Memory B cell (primary cell): ENCODE data around the gene AGK.

ENCODE experiments used
- ATAC-seq: fragments of 150-1000 bp; cut with Tn5 transposase; 2 replicates; pipeline ENCODE4 v1.10.0; 2021; ENCODE audit warnings: low read depth, mild to moderate bottlenecking, moderate library complexity
- DNase-seq, 2 donors: peaks; one replicate each; pipeline ENCODE4 v3.0.0; 2022; ENCODE audit warnings: low spot score in 2 of 2
- H3K27ac Mint-ChIP-seq: one replicate; pipeline ENCODE4 v1.8.0; 2022; ENCODE audit warnings: mild to moderate bottlenecking, moderate library complexity, mixed read lengths
- H3K27me3 Mint-ChIP-seq: one replicate; pipeline ENCODE4 v1.8.0; 2022; ENCODE audit warnings: mixed read lengths
- H3K36me3 Mint-ChIP-seq: one replicate; pipeline ENCODE4 v1.8.0; 2022; ENCODE audit warnings: mild to moderate bottlenecking, mixed read lengths
- H3K4me1 Mint-ChIP-seq: one replicate; pipeline ENCODE4 v1.8.0; 2022; ENCODE audit warnings: mixed read lengths
- H3K4me3 Mint-ChIP-seq: one replicate; pipeline ENCODE4 v1.8.0; 2022; ENCODE audit warnings: mild to moderate bottlenecking, moderate library complexity, mixed read lengths
- H3K9me3 Mint-ChIP-seq: one replicate; pipeline ENCODE4 v1.8.0; 2022; ENCODE audit warnings: mixed read lengths

AGK gene

DNA sequence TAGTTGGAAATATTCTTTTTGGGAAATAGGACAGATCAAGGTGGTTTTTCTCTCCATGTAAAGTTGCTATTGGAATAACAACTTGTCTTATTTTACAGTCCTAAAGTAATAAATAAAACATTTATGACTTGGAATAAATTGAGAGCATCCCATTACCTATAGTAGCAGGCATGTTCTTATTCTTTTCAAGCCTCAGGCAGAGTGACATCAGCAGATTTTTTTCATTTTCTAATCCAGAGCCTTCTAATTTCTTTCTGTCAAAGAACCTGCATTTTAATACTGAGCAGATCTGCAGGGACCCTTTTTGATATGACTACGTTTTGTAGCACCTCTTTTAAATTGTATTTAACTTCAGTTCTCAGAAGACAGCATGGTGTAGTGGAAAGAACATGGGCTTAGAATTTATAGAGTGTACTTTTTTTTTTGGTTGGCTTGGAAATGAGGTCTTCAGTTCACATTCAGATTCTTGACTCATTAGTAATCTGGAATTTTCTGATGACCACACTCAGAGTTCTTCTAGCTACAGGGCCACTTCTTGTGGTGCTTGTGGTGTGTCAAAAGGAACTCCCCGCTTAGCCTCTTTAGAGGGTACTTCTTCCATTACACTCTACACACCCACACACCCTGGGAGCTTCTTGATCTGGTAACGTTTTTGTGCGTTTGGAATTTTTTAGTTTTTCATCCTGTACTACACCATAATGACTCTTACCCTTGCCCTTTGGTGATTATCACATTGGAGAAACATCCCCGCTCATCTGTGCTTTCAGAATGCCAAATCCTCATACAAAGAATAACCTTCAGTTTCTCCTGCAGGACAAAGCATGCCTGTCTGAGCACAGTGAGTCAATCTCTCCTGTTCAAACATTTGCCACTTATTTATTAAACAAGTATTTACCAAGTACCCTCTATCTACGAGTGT is 34.6 kb downstream of the AGK start:
- DNase-seq (no peak), ATAC-seq (no peak)
- Mint-ChIP-seq H3K27ac (no peak overlapping the region), H3K36me3 (peaks cover 36% of the 10 kb centered on the region), H3K9me3 (no peaks in the 10 kb centered on the region), H3K27me3 (no peaks in the 10 kb centered on the region), H3K4me1 (peaks cover 6% of the 10 kb centered on the region), H3K4me3 (no peak overlapping the region)

DNA sequence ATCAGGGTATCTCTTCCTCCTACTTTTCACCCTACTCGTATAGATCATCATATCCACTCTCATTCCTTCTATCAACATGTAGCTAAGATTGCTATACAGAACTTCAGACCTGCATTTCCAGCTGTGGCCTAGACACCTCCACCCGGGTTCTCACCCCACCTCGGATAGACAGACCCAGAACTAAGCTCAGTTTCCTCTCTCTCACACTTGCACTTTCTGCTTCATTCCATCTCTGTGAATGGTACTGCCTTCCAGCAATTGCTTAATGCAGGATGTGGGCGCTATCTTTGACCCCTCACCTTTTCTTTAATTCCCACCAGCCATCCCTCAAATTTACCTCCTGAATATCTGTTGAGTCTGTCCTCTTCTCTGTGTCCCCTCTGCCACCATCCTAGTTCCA is 35.7 kb downstream of the AGK start:
- no peak for ATAC-seq
- Mint-ChIP-seq H3K27me3 (no peaks in the 10 kb centered on the region), H3K9me3 (no peaks in the 10 kb centered on the region), H3K36me3 (peaks cover 36% of the 10 kb centered on the region), H3K4me3 (no peak overlapping the region), H3K27ac (no peak overlapping the region), H3K4me1 (peaks cover 6% of the 10 kb centered on the region)
- DNase-seq = no peak

GRCh38 chr7:141587304-141587703 is 36.1 kb downstream of the AGK start:
- no peak for ATAC-seq
- no peaks in the 10 kb centered on the region for H3K9me3 Mint-ChIP-seq
- no peak overlapping the region for H3K4me3 Mint-ChIP-seq
- no peak for DNase-seq
- peaks cover 6% of the 10 kb centered on the region for H3K4me1 Mint-ChIP-seq
- H3K27ac Mint-ChIP-seq = no peak overlapping the region
- no peaks in the 10 kb centered on the region for H3K27me3 Mint-ChIP-seq
- H3K36me3 Mint-ChIP-seq = peaks cover 37% of the 10 kb centered on the region

GRCh38 chr7:141588912-141589311 is 37.7 kb downstream of the AGK start:
- no peak overlapping the region for H3K4me3 Mint-ChIP-seq
- DNase-seq = no peak
- peaks cover 2% of the 10 kb centered on the region for H3K4me1 Mint-ChIP-seq
- no peak overlapping the region for H3K27ac Mint-ChIP-seq
- peaks cover 26% of the 10 kb centered on the region for H3K36me3 Mint-ChIP-seq
- H3K9me3 Mint-ChIP-seq = no peaks in the 10 kb centered on the region
- ATAC-seq = no peak
- no peaks in the 10 kb centered on the region for H3K27me3 Mint-ChIP-seq

DNA sequence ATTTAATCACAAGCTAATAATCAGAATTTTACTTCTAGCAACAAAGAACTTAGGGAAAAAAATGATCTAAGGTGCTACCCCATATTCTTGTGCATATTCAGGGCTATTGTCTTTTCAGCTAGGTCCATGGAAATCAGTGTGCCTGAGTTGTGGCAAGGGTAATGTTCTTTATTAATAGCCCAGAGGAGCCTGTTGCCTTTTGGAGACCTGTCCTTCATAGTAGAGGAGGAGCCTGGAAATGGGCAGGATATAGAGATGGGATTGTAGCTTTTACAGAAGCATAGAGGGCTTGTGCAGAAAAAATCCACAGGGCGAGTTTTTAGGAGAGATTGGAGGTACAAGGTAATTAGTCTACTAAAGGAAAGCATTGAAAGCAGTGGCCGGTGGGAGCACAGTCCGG is 38.9 kb downstream of the AGK start:
- Mint-ChIP-seq H3K4me3 (no peak overlapping the region), H3K36me3 (peaks cover 32% of the 10 kb centered on the region)

GRCh38 chr7:141590666-141591065 is 39.5 kb downstream of the AGK start:
- Mint-ChIP-seq H3K9me3 (no peaks in the 10 kb centered on the region), H3K27ac (no peak overlapping the region), H3K36me3 (peaks cover 34% of the 10 kb centered on the region), H3K4me1 (peaks cover 2% of the 10 kb centered on the region), H3K4me3 (no peak overlapping the region), H3K27me3 (no peaks in the 10 kb centered on the region)
- ATAC-seq = no peak
- DNase-seq = no peak

More for the DNA sequence above, 38.9 kb downstream of the AGK start:
- peaks cover 2% of the 10 kb centered on the region for H3K4me1 Mint-ChIP-seq
- ATAC-seq (no peak), DNase-seq (no peak)
- no peak overlapping the region for H3K27ac Mint-ChIP-seq
- H3K9me3 Mint-ChIP-seq = no peaks in the 10 kb centered on the region
- no peaks in the 10 kb centered on the region for H3K27me3 Mint-ChIP-seq

GRCh38 chr7:141593134-141593533 is 41.9 kb downstream of the AGK start:
- Mint-ChIP-seq H3K27me3 (no peaks in the 10 kb centered on the region), H3K4me3 (no peak overlapping the region), H3K9me3 (no peaks in the 10 kb centered on the region), H3K36me3 (peaks cover 30% of the 10 kb centered on the region), H3K4me1 (no peaks in the 10 kb centered on the region), H3K27ac (no peak overlapping the region)
- ATAC-seq (no peak), DNase-seq (no peak)

- Mint-ChIP-seq H3K4me3 (no peak overlapping the region), H3K27me3 (no peaks in the 10 kb centered on the region), H3K9me3 (no peaks in the 10 kb centered on the region), H3K27ac (no peak overlapping the region), H3K4me1 (no peaks in the 10 kb centered on the region), H3K36me3 (peaks cover 29% of the 10 kb centered on the region)
- no peak for ATAC-seq
- DNase-seq = no peak
These were observed 46.8 kb downstream of the AGK start for GRCh38 chr7:141597966-141598365.

DNA sequence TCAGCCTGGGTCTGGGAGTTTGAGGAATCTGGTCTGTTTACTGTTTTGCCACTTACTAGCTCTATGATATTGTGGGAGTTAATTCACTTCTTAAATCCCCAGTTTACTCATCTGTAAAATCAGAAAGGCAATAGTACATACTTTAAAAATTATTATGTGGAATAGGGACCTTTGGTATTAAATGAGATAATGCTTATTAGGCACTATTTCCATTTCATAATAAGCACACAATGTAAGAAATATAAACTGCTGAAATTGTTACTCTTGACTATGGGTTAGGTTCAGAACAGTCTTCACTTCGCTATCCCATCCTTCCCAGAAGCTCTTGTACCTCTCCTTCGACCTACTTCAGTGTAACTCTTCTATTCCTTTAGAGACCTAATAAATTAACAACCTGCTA is 47.2 kb downstream of the AGK start:
- Mint-ChIP-seq H3K27ac (no peak overlapping the region), H3K27me3 (no peaks in the 10 kb centered on the region), H3K9me3 (no peaks in the 10 kb centered on the region), H3K4me3 (no peak overlapping the region), H3K36me3 (peaks cover 29% of the 10 kb centered on the region), H3K4me1 (no peaks in the 10 kb centered on the region)
- no peak for ATAC-seq
- no peak for DNase-seq

- H3K9me3 Mint-ChIP-seq = no peaks in the 10 kb centered on the region
- no peaks in the 10 kb centered on the region for H3K4me1 Mint-ChIP-seq
- no peak for ATAC-seq
- no peaks in the 10 kb centered on the region for H3K27me3 Mint-ChIP-seq
- no peak overlapping the region for H3K27ac Mint-ChIP-seq
- H3K4me3 Mint-ChIP-seq = no peak overlapping the region
- no peak for DNase-seq
- peaks cover 22% of the 10 kb centered on the region for H3K36me3 Mint-ChIP-seq
These were observed 49.2 kb downstream of the AGK start for GRCh38 chr7:141600168-141601006.

DNA sequence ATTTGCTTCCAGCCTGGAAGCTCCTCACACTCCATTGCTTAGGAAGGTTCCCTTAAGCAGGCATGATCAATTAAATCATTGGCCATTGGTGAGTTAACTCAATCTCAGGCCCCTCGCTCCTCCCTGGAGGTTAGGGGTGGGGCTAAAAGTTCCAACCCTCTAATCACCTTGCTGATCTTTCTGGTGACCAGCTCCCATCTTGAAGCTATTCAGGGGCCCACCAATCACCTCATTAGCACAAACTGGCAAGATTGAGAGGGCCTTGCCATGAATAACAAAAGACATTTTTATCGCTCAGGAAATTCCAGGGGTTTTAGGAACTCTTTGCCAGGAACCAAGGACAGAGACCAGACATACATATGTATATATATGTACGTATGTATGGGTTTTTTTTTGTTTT is 58.4 kb downstream of the AGK start:
- Mint-ChIP-seq H3K4me1 (no peaks in the 10 kb centered on the region), H3K9me3 (no peaks in the 10 kb centered on the region), H3K27ac (no peak overlapping the region), H3K4me3 (no peak overlapping the region), H3K36me3 (peaks cover 31% of the 10 kb centered on the region), H3K27me3 (no peaks in the 10 kb centered on the region)
- no peak for ATAC-seq
- no peak for DNase-seq

DNA sequence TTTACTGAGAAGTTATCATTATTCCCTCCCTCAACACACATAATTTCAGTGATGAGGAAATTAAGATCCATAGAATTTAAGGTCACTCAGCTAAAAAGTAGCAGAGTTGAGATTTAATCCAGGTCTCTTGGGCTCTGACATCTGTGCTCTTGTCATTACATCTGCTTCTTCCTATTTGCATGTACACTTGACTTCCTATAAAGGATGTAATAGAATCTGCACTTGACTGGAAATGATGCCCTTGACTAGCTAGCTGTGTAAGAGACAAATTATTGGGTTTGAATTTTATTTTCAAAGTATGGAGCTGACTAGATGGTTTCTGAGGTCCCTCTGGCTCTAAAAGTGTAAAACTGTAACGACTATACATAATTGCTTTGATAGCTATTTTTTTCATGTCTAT is 59.5 kb downstream of the AGK start:
- no peaks in the 10 kb centered on the region for H3K27me3 Mint-ChIP-seq
- H3K4me3 Mint-ChIP-seq = no peak overlapping the region
- no peaks in the 10 kb centered on the region for H3K4me1 Mint-ChIP-seq
- no peak overlapping the region for H3K27ac Mint-ChIP-seq
- DNase-seq (no peak), ATAC-seq (no peak)
- no peaks in the 10 kb centered on the region for H3K9me3 Mint-ChIP-seq
- peaks cover 32% of the 10 kb centered on the region for H3K36me3 Mint-ChIP-seq

DNA sequence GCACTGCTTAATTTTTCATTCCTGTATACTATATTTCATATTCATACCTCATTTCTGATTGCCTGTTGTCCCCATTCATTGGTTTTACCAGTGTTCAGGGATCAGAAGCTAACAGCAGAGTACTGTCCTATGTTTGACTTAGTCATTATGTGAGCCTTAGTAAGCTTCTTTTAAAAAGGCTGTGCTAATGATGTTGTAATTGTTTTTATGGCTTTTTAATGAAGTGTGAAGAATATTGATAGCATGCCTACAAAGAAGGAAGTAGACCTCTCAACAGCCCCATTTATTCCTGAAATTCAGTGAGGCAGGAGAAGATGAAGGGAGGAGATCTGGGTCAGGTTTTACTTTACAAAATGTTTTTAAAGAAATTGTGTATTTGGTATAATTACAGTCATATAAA is 61.7 kb downstream of the AGK start:
- Mint-ChIP-seq H3K27ac (no peak overlapping the region), H3K27me3 (no peaks in the 10 kb centered on the region), H3K9me3 (no peaks in the 10 kb centered on the region), H3K36me3 (peaks cover 29% of the 10 kb centered on the region), H3K4me1 (no peaks in the 10 kb centered on the region), H3K4me3 (no peak overlapping the region)
- DNase-seq = no peak
- no peak for ATAC-seq

- H3K36me3 Mint-ChIP-seq = peaks cover 26% of the 10 kb centered on the region
- ATAC-seq (no peak), DNase-seq (no peak)
- H3K27ac Mint-ChIP-seq = no peak overlapping the region
- H3K9me3 Mint-ChIP-seq = no peaks in the 10 kb centered on the region
- H3K4me1 Mint-ChIP-seq = no peaks in the 10 kb centered on the region
- no peaks in the 10 kb centered on the region for H3K27me3 Mint-ChIP-seq
- H3K4me3 Mint-ChIP-seq = no peak overlapping the region
These were observed 66.1 kb downstream of the AGK start for GRCh38 chr7:141617280-141617679.
